HG02840 (cell line): ENCODE results near the gene HMCN2.

Source experiments
- ATAC-seq: cut with Tn5 transposase; IDR thresholded peaks from one replicate; pipeline ENCODE4 v1.9.1; 2021; ENCODE audit warnings: mild to moderate bottlenecking, moderate library complexity, moderate number of reproducible peaks; ENCODE audit not compliant: unreplicated experiment, low FRiP score

Gene HMCN2

GRCh38 chr9:130265431-130266235 is at the start of gene HMCN2:
TSS of gene HMCN2 (plus strand) at chr9:130265760. CDS start at chr9:130265879, 119 bp downstream.
- ATAC-seq: no peak

GRCh38 chr9:130217838-130218237 is 47.7 kb upstream of the HMCN2 start:
- ATAC-seq: no peak

- ATAC-seq: no peak
These were observed 45.9 kb upstream of the HMCN2 start for GRCh38 chr9:130219661-130220096.

GRCh38 chr9:130220352-130220751 is 45.2 kb upstream of the HMCN2 start:
- ATAC-seq: no peak

GRCh38 chr9:130222833-130223232 is 42.7 kb upstream of the HMCN2 start:
- no peak for ATAC-seq

- no peak for ATAC-seq
These were observed 40.5 kb upstream of the HMCN2 start for GRCh38 chr9:130225071-130225470.

GRCh38 chr9:130225586-130225985 is 40.0 kb upstream of the HMCN2 start:
- no peak for ATAC-seq

- ATAC-seq: no peak
These were observed 39.4 kb upstream of the HMCN2 start for GRCh38 chr9:130226112-130226511.

- ATAC-seq: no peak
These were observed 37.7 kb upstream of the HMCN2 start for GRCh38 chr9:130227833-130228232.

- no peak for ATAC-seq
These were observed 35.8 kb upstream of the HMCN2 start for GRCh38 chr9:130229759-130230158.

- ATAC-seq: no peak
These were observed 34.9 kb upstream of the HMCN2 start for GRCh38 chr9:130230631-130231030.

GRCh38 chr9:130232899-130233586 is 32.5 kb upstream of the HMCN2 start:
- ATAC-seq: no peak

- ATAC-seq: no peak
These were observed 32.0 kb upstream of the HMCN2 start for GRCh38 chr9:130233587-130233945.

GRCh38 chr9:130234340-130235260 is 31.0 kb upstream of the HMCN2 start:
- no peak for ATAC-seq

- ATAC-seq: no peak
These were observed 29.8 kb upstream of the HMCN2 start for GRCh38 chr9:130235558-130236435.

- no peak for ATAC-seq
These were observed 29.0 kb upstream of the HMCN2 start for GRCh38 chr9:130236436-130236985.

GRCh38 chr9:130237076-130237475 is 28.5 kb upstream of the HMCN2 start:
- ATAC-seq: no peak

GRCh38 chr9:130237763-130238524 is 27.6 kb upstream of the HMCN2 start:
- no peak for ATAC-seq

- ATAC-seq: no peak
These were observed 26.2 kb upstream of the HMCN2 start for GRCh38 chr9:130239363-130239695.
